GM06990 (cell line): ENCODE measurements around the gene ANKS1B.

Experiments used
- DNase-seq: peaks from one replicate; pipeline ENCODE4 v3.0.0-alpha.2; 2011; ENCODE audit not compliant: insufficient read length; ENCODE audit errors: extremely low read depth
- H3K27me3 ChIP-seq: replicated peaks from 2 replicates; pipeline ENCODE4 v1.6.0; 2011; ENCODE audit warnings: low read length; ENCODE audit not compliant: control insufficient read depth, insufficient read depth
- H3K36me3 ChIP-seq: 2 replicates; pipeline ENCODE4 v1.5.1; 2011; ENCODE audit warnings: low read length; ENCODE audit not compliant: control insufficient read depth, insufficient read depth
- H3K4me3 ChIP-seq: replicated peaks from 2 replicates; pipeline ENCODE4 v1.5.1; 2011; ENCODE audit warnings: low read depth, mild to moderate bottlenecking, control low read depth, low read length
- CTCF ChIP-seq: IDR thresholded peaks from 2 replicates; pipeline ENCODE4 v1.5.1; 2011; ENCODE audit warnings: low read length, control low read depth, mild to moderate bottlenecking, inconsistent platforms; ENCODE audit not compliant: insufficient read depth, poor library complexity, severe bottlenecking

ANKS1B gene

GRCh38 chr12:98918176-98918863 lies 1066.4 kb downstream of the ANKS1B start:
- no peaks in the 10 kb centered on the region for H3K36me3 ChIP-seq
- TF ChIP-seq CTCF = no peak
- no peak for DNase-seq
- H3K27me3 ChIP-seq = no peaks in the 10 kb centered on the region; the same call in none of the 2 replicates
- no peak overlapping the region for H3K4me3 ChIP-seq

- TF ChIP-seq CTCF = no peak
- H3K27me3 ChIP-seq = peaks cover 1% of the 10 kb centered on the region
- H3K36me3 ChIP-seq = no peaks in the 10 kb centered on the region
- H3K4me3 ChIP-seq = no peak overlapping the region
- no peak for DNase-seq
Observed at GRCh38 chr12:98916106-98916505, 1068.6 kb downstream of the ANKS1B start.

GRCh38 chr12:98912401-98912974 lies 1072.2 kb downstream of the ANKS1B start:
- no peak for TF ChIP-seq CTCF
- Histone ChIP-seq H3K36me3 (no peaks in the 10 kb centered on the region), H3K4me3 (no peak overlapping the region), H3K27me3 (peaks cover 1% of the 10 kb centered on the region; the same call in 1 of the 2 replicates)
- no peak for DNase-seq

- no peaks in the 10 kb centered on the region for H3K36me3 ChIP-seq
- no peak overlapping the region for H3K4me3 ChIP-seq
- 0 out of 2 replicates have a peak, but pooled peaks cover 1% of the 10 kb centered on the region for H3K27me3 ChIP-seq
- no peak for DNase-seq
- no peak for TF ChIP-seq CTCF
Observed at GRCh38 chr12:98911396-98911795, 1073.3 kb downstream of the ANKS1B start.

GRCh38 chr12:98909746-98910145 lies 1075.0 kb downstream of the ANKS1B start:
- H3K4me3 ChIP-seq = no peak overlapping the region
- no peaks in the 10 kb centered on the region for H3K36me3 ChIP-seq
- DNase-seq = no peak
- H3K27me3 ChIP-seq = 0 out of 2 replicates have a peak, but pooled peaks cover 1% of the 10 kb centered on the region
- TF ChIP-seq CTCF = no peak
